HepG2 (cell line): ENCODE results near the gene NCMAP. TPM values are rescaled to one million over a fixed set of nuclear protein-coding genes. Genes with fewer than 3 reads are reported as not detected.

Source experiments
- ATAC-seq: fragments of 200-7000 bp; cut with Tn5 transposase; 3 replicates; pipeline ENCODE4 v1.9.1; 2020; ENCODE audit warnings: mild to moderate bottlenecking, moderate library complexity
- BruUV-seq: library from RNA; stranded (reverse); fragments of 400-500 nt; replicated peaks from 2 replicates; lab custom pipeline; 2021; lab: Mats Ljungman, UMichigan
- CTCF ChIA-PET: fragments of 300-600 bp; formaldehyde crosslinking; extraction: SDS; loops from one replicate; lab custom pipeline; 2021; ENCODE audit warnings: low total read pairs, inconsistent platforms, low intra/inter-chr PET ratio; lab: Yijun Ruan, JAX
- POLR2A ChIA-PET: fragments of 350-600 bp; sonication (Branson Sonifier 250); formaldehyde crosslinking; loops from one replicate; lab custom pipeline; 2020; ENCODE audit warnings: antibody characterized with exemption, inconsistent platforms; lab: Yijun Ruan, JAX
- DNase-seq: peaks from one replicate; pipeline ENCODE4 v3.0.0-alpha.2; 2015; ENCODE audit warnings: low spot score
- FAIRE-seq: peaks from 3 replicates; lab custom pipeline; 2011; peaks lifted over from hg19 to GRCh38; lab: Jason Lieb, UNC
- H2AFZ ChIP-seq: one replicate; pipeline ENCODE4 v1.6.1; 2011; ENCODE audit warnings: low read length, inconsistent platforms
- H3K27ac ChIP-seq: fragments of 300-600 bp; 3 replicates; pipeline ENCODE4 v1.8.0; 2011; ENCODE audit warnings: mixed run types, mild to moderate bottlenecking, mixed read lengths, low read length, inconsistent platforms; ENCODE audit not compliant: insufficient read depth; ENCODE audit errors: extremely low read length
- H3K27me3 ChIP-seq, 2 experiments: fragments of 200-600 bp in 1 of 2; 2 replicates in 1 of 2; 3 replicates in 1 of 2; pipeline versions ENCODE4 v1.6.0 to v1.8.0; 2011; ENCODE audit warnings: low read length in 2 of 2, mild to moderate bottlenecking in 2 of 2, moderate library complexity in 2 of 2, inconsistent platforms in 1 of 2; ENCODE audit not compliant: insufficient read depth in 2 of 2, control insufficient read depth in 1 of 2
- H3K36me3 ChIP-seq, 2 experiments: fragments of 200-600 bp in 1 of 2; replicated peaks in 1 of 2; 2 replicates in 1 of 2; 3 replicates in 1 of 2; pipeline versions ENCODE4 v1.5.1 to v1.8.0; 2011; ENCODE audit warnings: low read length in 2 of 2, inconsistent platforms in 1 of 2; ENCODE audit not compliant: insufficient read depth in 2 of 2, control insufficient read depth in 1 of 2
- H3K4me1 ChIP-seq: 2 replicates; pipeline ENCODE4 v1.5.1; 2012; ENCODE audit warnings: low read length, inconsistent platforms; ENCODE audit not compliant: insufficient read depth
- H3K4me2 ChIP-seq: 2 replicates; pipeline ENCODE4 v1.6.0; 2011; ENCODE audit warnings: low read depth, low read length, inconsistent platforms
- H3K4me3 ChIP-seq, 3 experiments: fragments of 200-600 bp in 1 of 3; sonication (generic), shearing (Covaris generic) in 1 of 3; replicated peaks in 1 of 3; 2 replicates each; pipeline ENCODE4 v1.5.1; 2011 to 2016; ENCODE audit warnings: low read length in 3 of 3, inconsistent platforms in 2 of 3, low read depth in 2 of 3, mild to moderate bottlenecking in 2 of 3, control low read depth in 1 of 3, mixed read lengths in 1 of 3; ENCODE audit not compliant: insufficient read depth in 1 of 3
- H3K79me2 ChIP-seq: one replicate; pipeline ENCODE4 v1.6.1; 2011; ENCODE audit warnings: low read length, inconsistent platforms; ENCODE audit not compliant: insufficient read depth
- H3K9ac ChIP-seq: 2 replicates; pipeline ENCODE4 v1.6.0; 2011; ENCODE audit warnings: mild to moderate bottlenecking, low read depth, low read length, inconsistent platforms; ENCODE audit not compliant: insufficient read depth
- H3K9me3 ChIP-seq: 2 replicates; pipeline ENCODE4 v1.5.1; 2012; ENCODE audit warnings: mild to moderate bottlenecking, low read length
- H4K20me1 ChIP-seq: 2 replicates; pipeline ENCODE4 v1.6.0; 2011; ENCODE audit warnings: inconsistent platforms, mild to moderate bottlenecking, low read length, moderate library complexity; ENCODE audit not compliant: insufficient read depth
- HNRNPUL1 ChIP-seq: fragments of 200-400 bp; formaldehyde crosslinking; IDR thresholded peaks from 2 replicates; pipeline ENCODE4 v1.6.1; 2017; ENCODE audit warnings: low read depth, mild to moderate bottlenecking, low read length, moderate library complexity
- IRF9 ChIP-seq: sonication (generic); formaldehyde crosslinking; IDR thresholded peaks from 2 replicates; pipeline ENCODE4 v1.8.0; 2022; ENCODE audit warnings: missing genetic modification reagents, mild to moderate bottlenecking, borderline replicate concordance
- NR2C2 ChIP-seq: sonication (generic); formaldehyde crosslinking; IDR thresholded peaks from 2 replicates; pipeline ENCODE4 v1.4.0; 2020; ENCODE audit warnings: missing genetic modification reagents, mild to moderate bottlenecking, moderate library complexity, borderline replicate concordance
- ZNF597 ChIP-seq: sonication (generic); formaldehyde crosslinking; IDR thresholded peaks from 2 replicates; pipeline ENCODE4 v1.5.0; 2020; ENCODE audit warnings: missing genetic modification reagents
- ZNF616 ChIP-seq: sonication (generic); formaldehyde crosslinking; IDR thresholded peaks from 2 replicates; pipeline ENCODE4 v1.5.0; 2020; ENCODE audit warnings: low read depth, mild to moderate bottlenecking, missing genetic modification reagents
- WGBS: methylation state at CpG from one replicate; pipeline ENCODE4 v1.1.6; 2017; ENCODE audit warnings: low lambda C conversion rate; 5-methylcytosine and 5-hydroxymethylcytosine counted together
- in situ Hi-C: cut with HindIII; loops from 2 replicates; pipeline ENCODE4 v1.10.0; 2017; ENCODE audit warnings: low pct_unique_long_range_greater_than_20kb; ENCODE audit not compliant: extremely low pct_ligation_motif_present
- intact Hi-C: fragments of 100-400 bp; cut with micrococcal nuclease; formaldehyde crosslinking; loops from one replicate; pipeline ENCODE4 v1.10.0; 2022; ENCODE audit not compliant: unreplicated experiment
- polyA plus RNA-seq, 8 experiments: library from polyadenylated mRNA; depleted of rRNA in 3 of 8; stranded (reverse) in 7 of 8; unstranded in 1 of 8; fragments of >200 nt; fragmentation: Illumina TruSeq in 4 of 8; extraction: Trizol in 4 of 8; gene quantifications; 2 replicates each; pipeline versions ENCODE4 v1.2.1 to v1.2.3, GENCODE V29; 2011 to 2016; ENCODE audit warnings: low read depth in 4 of 8, missing spikeins in 1 of 8, mixed read lengths in 1 of 8; ENCODE audit not compliant: insufficient read depth in 1 of 8
- total RNA-seq, 5 experiments: library from RNA; depleted of rRNA; stranded (reverse); fragments of >200 nt; fragmentation: Illumina TruSeq; extraction: Trizol; gene quantifications; 2 replicates each; pipeline ENCODE4 v1.2.3, GENCODE V29; 2016; ENCODE audit warnings: low read depth in 1 of 5
- TF ChIP-seq, protein P1 (sequence below): sonication (generic); formaldehyde crosslinking; IDR thresholded peaks from 2 replicates; pipeline ENCODE4 v1.5.0; 2020; ENCODE audit warnings: mild to moderate bottlenecking, missing genetic modification reagents
- TF ChIP-seq, protein P2 (sequence below): sonication (generic); formaldehyde crosslinking; conservative IDR thresholded peaks from 2 replicates; pipeline ENCODE4 v1.4.0; 2020; ENCODE audit warnings: missing genetic modification reagents

The NCMAP gene
- total and polyA plus RNA-seq, 2 of the 13 experiments (the other 11 are each of a cell fraction or from before 2014, with no cell fraction given), result 2.7 to 20.0 TPM

GRCh38 chr1:24606296-24606605 is 50.4 kb downstream of the NCMAP start:
- DNase-seq, result no peak

More at GRCh38 chr1:24606296-24606605, 50.4 kb downstream of the NCMAP start:
- H3K9me3 ChIP-seq, result no peaks in the 10 kb centered on the region
- in situ Hi-C loops (no loop called here), intact Hi-C loops (no loop called here)
- ChIA-PET POLR2A (interaction anchor here (1.6 kb wide), 1 partner anchor 65 kb away, joined by 3 read pairs; no protein-coding TSS in a partner anchor), CTCF (no interaction called here)
- H3K9ac ChIP-seq, result no peak overlapping the region
- BruUV-seq, result no TSS peak
- peaks cover 44% of the 10 kb centered on the region for H3K4me1 ChIP-seq
- H3K27ac ChIP-seq, result peak overlapping the region; percentile 66
- WGBS, result 59% methylated on average over 3 of the region's 3 CpGs
- TF ChIP-seq ZNF616 (CRISPR knock-in tag), result no peak
- no peak for TF ChIP-seq HNRNPUL1
- TF ChIP-seq, protein P1, sequence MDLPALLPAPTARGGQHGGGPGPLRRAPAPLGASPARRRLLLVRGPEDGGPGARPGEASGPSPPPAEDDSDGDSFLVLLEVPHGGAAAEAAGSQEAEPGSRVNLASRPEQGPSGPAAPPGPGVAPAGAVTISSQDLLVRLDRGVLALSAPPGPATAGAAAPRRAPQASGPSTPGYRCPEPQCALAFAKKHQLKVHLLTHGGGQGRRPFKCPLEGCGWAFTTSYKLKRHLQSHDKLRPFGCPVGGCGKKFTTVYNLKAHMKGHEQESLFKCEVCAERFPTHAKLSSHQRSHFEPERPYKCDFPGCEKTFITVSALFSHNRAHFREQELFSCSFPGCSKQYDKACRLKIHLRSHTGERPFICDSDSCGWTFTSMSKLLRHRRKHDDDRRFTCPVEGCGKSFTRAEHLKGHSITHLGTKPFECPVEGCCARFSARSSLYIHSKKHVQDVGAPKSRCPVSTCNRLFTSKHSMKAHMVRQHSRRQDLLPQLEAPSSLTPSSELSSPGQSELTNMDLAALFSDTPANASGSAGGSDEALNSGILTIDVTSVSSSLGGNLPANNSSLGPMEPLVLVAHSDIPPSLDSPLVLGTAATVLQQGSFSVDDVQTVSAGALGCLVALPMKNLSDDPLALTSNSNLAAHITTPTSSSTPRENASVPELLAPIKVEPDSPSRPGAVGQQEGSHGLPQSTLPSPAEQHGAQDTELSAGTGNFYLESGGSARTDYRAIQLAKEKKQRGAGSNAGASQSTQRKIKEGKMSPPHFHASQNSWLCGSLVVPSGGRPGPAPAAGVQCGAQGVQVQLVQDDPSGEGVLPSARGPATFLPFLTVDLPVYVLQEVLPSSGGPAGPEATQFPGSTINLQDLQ (CRISPR knock-in tag), result no peak
- TF ChIP-seq IRF9 (CRISPR knock-in tag), result no peak
- TF ChIP-seq NR2C2 (CRISPR knock-in tag), result no peak
- no peak for TF ChIP-seq ZNF597
- TF ChIP-seq, protein P2, sequence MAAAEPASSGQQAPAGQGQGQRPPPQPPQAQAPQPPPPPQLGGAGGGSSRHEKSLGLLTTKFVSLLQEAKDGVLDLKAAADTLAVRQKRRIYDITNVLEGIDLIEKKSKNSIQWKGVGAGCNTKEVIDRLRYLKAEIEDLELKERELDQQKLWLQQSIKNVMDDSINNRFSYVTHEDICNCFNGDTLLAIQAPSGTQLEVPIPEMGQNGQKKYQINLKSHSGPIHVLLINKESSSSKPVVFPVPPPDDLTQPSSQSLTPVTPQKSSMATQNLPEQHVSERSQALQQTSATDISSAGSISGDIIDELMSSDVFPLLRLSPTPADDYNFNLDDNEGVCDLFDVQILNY (CRISPR knock-in tag), result no peak
- H3K4me3 ChIP-seq, result peak overlapping the region in 1 of 3 experiments; percentile 46; a peak in 1 of 6 replicates
- no peaks in the 10 kb centered on the region for H4K20me1 ChIP-seq
- peak overlapping the region; percentile 70 for H3K4me2 ChIP-seq
- no peaks in the 10 kb centered on the region for H3K79me2 ChIP-seq
- ATAC-seq (peak; percentile 64), FAIRE-seq (no peak)
- H3K27me3 ChIP-seq, result no peaks in the 10 kb centered on the region; a peak in 1 of 5 replicates
- no peak overlapping the region for H2AFZ ChIP-seq
- H3K36me3 ChIP-seq, result no peaks in the 10 kb centered on the region
